HG03457 (cell line): ENCODE results near the gene CENPO.
"Not testable (repeated sequence)": the region's sequence is repeated elsewhere in the genome, so short reads cannot be mapped to it uniquely, and the experiment has no call there.

Experiments used
- ATAC-seq: cut with Tn5 transposase; IDR thresholded peaks from one replicate; pipeline ENCODE4 v1.9.1; 2021; ENCODE audit warnings: moderate number of reproducible peaks; ENCODE audit not compliant: unreplicated experiment

Gene CENPO

DNA sequence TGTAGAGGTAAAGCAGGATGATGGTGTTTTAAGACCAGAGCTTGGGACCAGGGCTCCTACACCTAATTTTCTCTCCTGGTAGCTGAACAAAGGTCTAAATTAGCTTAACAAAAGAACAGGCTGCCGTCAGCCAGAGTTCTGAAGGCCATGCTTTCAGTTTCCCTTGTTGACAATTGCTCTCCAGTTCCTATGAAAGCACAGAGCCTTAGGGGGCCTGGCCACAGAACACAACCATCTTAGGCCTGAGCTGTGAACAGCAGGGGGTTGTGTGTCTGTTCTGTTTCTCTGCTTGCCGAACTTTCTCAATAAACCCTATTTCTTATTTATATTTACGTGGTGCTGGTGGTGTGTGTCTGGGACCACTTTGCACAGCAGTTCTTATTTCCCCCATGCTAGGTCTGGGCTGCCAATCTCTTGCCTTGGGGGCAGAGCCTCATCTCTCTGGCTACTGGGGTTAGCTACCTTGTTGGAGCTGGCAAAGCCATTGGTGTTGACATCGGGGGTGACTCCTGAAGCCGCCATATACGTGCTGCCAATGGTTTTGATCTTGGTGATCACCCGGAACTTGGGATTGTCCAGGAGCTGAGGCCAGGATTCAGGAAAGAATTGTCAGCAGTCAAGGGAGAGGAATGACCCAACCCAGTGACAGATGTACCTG, 29.0 kb downstream of the CENPO start:
- no peak for ATAC-seq

DNA sequence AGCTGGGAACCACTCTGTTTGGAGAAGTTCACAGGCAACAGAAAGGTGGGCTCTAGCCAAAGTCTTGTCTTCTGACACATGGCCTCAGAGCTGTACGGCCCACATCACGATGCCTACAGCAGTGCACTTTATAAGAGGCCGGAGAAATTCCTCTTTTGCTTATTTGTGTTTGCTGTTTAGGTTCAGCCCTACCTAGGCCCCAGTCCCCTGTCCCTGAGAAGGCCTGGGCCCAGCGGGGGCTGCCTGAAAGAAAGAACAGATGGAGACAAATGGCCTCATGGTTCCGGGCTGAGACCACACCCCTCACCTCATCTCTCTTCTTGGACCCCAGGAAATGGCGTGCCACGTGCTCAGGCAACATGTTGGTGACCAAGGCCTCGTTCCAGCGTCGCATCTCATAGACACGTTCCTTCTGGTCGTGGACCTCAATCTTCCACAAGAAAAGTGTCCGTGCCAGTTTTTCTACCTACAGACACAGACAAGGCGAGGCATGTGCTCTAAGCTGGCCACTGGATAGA, 30.9 kb downstream of the CENPO start:
- no peak for ATAC-seq

DNA sequence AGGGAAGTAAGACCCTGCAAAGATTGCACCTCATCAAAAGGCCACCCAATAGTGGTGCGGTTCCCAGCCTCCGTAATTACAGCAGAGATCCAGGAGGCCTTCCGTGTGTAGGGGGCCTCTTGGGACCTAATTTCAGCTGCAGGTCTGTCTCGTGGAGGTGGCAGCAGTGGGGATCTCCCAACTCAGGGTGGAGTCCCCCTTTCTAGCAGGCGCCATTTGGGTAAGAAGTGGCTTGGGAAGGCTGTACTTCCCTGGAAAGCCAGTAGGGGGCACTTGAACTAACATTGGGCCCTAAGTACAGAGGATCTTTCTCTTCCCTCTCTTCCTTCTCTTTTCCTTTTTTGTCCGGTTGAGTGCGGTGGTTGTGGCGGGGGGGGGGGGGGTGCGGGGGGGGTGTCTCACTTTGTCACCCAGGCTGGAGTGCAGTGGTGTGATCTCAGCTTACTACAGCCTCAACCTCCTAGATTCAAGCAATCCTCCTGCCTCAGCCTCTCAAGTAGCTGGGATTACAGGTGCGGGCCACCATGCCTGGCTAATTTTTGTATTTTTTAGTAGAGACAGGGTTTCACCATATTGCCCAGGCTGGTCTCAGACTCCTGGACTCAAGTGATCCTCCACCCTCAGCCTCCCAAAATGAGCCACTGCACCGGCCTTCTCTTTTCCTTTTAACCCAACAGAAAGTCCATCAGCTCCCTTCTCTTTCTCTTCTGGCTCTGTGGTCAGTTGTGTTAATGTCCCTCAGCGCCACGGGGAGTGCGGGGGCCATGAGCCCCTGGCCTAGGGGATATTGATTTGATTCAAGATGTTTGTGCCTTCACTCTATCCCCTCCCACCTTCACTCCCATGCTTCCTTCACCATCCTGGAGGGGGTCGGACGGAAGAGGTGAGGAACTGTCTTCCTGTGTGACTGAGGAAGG, 32.0 kb downstream of the CENPO start:
- ATAC-seq = no peak

GRCh38 chr2:24825883-24826772, 32.9 kb downstream of the CENPO start:
- no peak for ATAC-seq

DNA sequence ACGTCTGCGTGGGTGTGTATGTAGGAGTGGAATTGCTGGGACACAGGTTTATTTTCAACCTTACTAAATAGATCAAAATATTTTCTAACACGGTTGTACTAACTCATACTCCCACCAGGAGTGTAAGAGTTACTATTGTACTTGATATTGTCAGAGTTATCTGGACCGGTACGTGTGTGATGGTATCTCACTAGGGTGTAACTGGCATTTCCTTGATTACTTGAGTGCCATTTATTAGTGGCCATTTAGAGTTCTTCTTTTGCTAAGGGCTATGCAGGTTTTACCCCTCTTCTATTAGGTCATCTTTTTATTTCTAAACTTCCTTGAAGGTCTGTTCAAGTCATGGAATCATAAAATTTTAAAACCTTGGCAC, 33.5 kb downstream of the CENPO start:
- ATAC-seq = no peak

- ATAC-seq = peak; percentile 61
These were observed 34.4 kb downstream of the CENPO start for GRCh38 chr2:24827321-24828237.

DNA sequence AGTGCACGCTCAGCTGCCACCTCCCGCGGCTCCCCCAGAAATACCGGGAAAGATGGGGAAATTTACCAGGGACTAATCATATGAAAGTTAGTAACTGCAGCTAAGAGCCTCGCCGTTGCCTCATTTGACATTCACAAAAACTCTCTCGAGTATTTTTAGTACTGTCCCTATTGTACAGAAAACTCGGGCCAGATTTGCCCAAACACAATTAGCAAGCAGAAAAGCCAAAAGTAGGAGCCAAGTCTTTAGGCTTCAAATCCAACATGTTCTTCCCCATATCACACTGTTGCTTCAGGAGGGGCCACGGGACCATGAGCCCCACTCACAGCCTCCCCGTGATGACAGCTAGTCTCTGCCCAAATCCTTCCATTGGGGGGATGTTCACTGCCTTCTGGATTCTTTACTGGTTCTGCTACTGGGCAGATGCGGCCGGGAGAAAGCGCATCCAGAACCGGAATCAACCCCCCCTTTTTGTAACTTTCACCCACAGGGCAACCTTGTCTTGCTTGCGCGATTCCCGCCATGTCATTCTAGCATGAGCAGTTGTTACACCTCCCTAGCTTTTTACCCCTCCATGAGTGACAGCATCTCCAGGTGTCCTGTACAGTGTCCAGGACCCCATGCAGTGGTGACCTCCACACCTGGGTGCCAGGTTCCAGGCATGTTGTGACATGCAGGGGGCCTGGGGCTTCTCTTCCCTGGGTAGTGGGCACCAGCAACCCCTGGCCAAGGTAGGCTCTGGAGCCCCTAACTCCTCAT, 35.2 kb downstream of the CENPO start:
- no peak for ATAC-seq

DNA sequence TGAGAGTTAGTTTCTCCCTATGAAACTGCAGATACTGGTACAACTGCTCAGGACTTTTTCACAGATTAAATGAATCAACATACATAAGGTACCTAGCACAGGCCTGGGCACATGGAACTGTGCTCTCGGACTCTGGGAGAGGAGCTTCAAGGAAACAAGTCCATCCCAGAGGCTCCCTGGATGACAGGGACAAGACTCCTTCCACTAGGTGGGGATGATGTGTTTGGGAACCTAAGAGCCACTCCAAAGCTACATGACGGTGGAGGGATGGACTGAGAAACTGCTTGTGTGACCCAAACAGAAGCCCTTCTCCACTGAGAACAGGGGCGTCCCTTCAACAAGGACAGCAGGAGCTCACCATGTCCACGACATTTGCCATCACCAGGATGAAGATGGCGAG, 37.1 kb downstream of the CENPO start:
- no peak for ATAC-seq

DNA sequence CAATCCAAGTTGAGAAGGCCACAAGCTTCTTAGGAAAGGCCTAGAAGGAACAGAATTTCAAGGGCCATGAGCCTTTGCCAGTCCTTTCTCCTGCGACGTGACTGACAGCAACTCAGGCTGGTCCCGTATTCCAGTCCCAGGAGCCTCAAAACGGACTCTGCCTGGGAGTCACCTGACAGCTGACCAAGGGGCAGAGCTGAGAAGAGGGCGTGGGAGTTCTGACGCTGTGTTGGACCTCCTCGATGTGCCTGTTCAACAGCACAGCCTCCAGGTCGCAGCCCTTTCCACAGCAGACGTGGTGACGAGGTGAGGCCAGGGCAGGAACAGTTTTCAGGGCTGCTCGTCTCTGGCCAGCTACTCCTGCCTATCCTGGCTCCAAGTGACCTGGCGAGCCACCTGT, 37.6 kb downstream of the CENPO start:
- no peak for ATAC-seq

DNA sequence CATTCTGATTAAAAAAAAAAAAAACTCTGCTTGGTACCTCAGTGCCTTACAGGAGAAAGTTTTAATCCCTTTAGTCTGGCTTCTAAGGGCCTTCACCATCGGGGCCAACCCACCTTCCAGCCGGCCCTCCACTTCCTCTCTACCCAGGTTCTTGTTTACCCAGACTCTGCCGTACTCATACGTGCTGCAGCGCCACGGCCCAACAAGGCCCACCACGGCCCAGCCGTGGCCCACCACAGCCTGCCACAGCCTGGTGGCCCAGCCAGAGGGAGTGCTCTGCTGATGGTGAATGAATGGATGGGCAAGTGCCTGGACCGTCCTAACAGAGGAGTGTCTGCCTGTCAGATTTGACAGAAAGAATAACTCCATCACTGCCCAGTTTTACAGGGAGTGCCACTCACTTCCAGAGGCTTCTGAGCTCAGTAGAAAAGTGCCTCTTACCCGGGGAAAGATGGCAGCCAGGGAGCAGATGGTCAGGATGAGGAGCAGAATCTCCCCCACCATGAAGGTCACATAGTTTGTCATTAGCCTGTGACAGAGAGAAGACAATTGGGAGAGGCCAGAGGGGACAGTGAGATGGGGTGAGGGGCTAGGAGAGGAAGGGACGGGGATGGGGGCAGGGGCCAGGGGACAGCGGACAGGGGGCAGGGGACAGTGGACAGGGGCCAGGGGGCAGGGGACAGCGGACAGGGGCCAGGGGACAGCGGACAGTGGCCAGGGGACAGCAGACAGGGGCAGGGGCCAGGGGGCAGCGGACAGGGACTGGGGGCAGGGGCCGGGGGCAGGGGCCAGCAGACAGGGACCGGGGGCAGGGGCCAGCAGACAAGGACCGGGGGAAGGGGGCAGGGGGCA, 38.2 kb downstream of the CENPO start:
- no peak for ATAC-seq

GRCh38 chr2:24832073-24832461, 38.8 kb downstream of the CENPO start:
- ATAC-seq = no peak

GRCh38 chr2:24832521-24832920, 39.3 kb downstream of the CENPO start:
- ATAC-seq = no peak

DNA sequence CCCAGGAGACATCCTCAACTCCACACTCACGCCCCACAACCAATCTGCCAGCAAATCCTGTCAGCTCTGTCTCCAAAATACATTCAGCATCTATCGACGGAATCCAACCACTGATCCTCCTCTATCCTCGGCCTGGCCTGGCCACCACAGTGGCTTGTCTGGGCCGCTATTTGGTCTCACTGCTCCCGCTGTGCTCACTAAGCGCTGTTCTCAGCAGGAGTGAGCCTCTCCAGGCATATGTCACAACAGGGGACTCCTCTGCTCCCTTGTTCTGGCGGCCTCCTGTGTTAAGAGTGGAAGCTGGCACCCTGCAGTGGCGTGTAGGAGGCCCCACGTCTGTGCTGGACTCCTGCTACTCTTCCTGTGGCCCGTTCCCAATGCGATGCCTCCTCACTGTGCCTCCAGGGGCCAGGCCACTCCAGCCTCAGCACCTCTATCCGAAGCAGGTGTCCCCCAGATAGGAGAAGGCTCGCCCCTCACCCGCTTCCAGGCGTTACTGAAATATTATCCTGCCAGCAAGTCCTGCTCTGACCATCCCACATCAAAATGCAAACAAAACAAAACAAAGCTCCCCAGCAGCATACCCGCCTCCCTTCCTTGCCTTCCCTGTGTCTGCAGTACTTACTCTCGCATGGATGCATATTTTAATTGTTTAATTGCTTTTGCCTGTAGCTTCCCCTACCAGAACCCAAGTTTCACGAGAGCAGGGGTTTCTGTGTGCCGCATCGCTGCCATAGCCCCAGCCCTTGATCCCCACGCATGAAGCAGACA, 39.9 kb downstream of the CENPO start:
- no peak for ATAC-seq

DNA sequence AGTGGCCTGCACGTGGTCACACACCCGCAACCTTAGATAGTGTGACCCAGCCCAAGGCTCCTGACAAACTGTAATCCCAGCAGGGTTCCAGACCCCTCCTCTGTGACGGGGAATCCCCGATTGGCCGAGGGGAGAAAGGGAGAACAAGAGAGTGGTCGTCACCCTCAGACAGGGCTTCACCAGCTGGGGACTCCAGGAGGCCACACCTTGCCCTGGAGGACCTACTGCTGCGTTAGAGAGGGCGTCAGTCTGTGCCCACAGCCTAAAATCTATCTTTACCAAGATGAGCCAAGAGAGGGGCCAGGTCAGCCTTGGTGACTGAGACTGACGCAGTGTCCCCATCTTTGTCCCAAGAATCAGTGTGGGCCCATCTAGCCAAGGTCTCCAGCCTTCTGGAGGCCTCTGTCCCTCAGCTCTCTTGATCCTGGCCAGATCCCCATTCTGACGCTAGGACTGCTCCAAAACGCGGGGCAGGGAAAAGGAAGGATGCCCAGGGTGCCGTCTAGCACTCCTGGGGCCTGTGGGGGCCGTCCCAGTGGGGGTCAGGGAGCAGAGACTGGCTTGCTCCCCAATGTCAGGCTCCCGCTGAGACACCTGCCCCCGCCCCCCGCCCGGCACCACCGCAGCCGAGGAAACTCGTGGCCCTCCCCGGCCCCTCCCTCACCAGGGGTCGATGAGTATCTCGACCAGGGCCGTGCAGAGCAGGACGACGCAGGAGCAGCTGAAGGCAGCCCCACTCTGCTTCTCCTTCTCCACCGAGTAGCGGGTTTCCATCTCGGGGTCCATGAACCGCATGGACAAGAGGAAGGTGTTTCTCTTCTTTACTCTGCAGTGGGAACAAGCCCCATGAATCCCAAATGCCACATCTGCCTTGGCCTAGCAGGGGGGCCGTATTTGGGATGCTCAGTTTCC, 40.9 kb downstream of the CENPO start:
- no peak for ATAC-seq

- ATAC-seq = no peak
These were observed 41.6 kb downstream of the CENPO start for GRCh38 chr2:24834733-24835395.

GRCh38 chr2:24835411-24835810, 42.2 kb downstream of the CENPO start:
- not testable (repeated sequence) for ATAC-seq
